Uterus (tissue), 4 donors: ENCODE results near the gene TMEM62. TPM values are rescaled to one million over a fixed set of nuclear protein-coding genes. Genes with fewer than 3 reads are reported as not detected.

Source experiments
- DNase-seq, 2 donors: peaks; one replicate each; pipeline ENCODE4 v3.0.0-alpha.2; 2019 to 2020
- H3K27ac ChIP-seq, 2 donors: fragments of 200-600 bp; sonication (generic); 1 replicate in 1 of 2; 2 replicates in 1 of 2; pipeline ENCODE4 v1.5.1; 2016 to 2018
- H3K27me3 ChIP-seq, 2 donors: fragments of 200-600 bp; sonication (generic); one replicate each; pipeline ENCODE4 v1.5.1; 2018 to 2019; ENCODE audit warnings: control low read depth in 1 of 2
- H3K36me3 ChIP-seq, 2 donors: fragments of 200-600 bp; sonication (generic); one replicate each; pipeline ENCODE4 v1.5.1; 2019; ENCODE audit warnings: control low read depth in 1 of 2
- H3K4me1 ChIP-seq, 2 donors: fragments of 200-600 bp; sonication (generic); one replicate each; pipeline ENCODE4 v1.5.1; 2018 to 2019; ENCODE audit warnings: control low read depth in 1 of 2
- H3K4me3 ChIP-seq, 2 donors: fragments of 200-600 bp; sonication (generic); 1 replicate in 1 of 2; 2 replicates in 1 of 2; pipeline ENCODE4 v1.5.1; 2018 to 2019; ENCODE audit warnings: mild to moderate bottlenecking in 1 of 2
- H3K9me3 ChIP-seq, 2 donors: fragments of 200-600 bp; sonication (generic); one replicate each; pipeline ENCODE4 v1.5.1; 2019; ENCODE audit warnings: control low read depth in 1 of 2
- CTCF ChIP-seq, 4 experiments: fragments of 200-600 bp in 2 of 4; fragments of 450-650 bp in 2 of 4; sonication (generic) in 2 of 4; IDR thresholded peaks; one replicate each; pipeline ENCODE4 v1.5.1; 2016 to 2019; ENCODE audit warnings: antibody characterized with exemption in 4 of 4, mild to moderate bottlenecking in 2 of 4, moderate library complexity in 1 of 4
- POLR2A ChIP-seq, 2 donors: fragments of 450-650 bp; IDR thresholded peaks; one replicate each; pipeline ENCODE4 v1.6.1; 2016; ENCODE audit warnings: antibody characterized with exemption in 2 of 2, mild to moderate bottlenecking in 1 of 2, moderate library complexity in 1 of 2
- intact Hi-C: fragments of 100-400 bp; cut with DNase I; formaldehyde crosslinking; loops from one replicate; pipeline ENCODE4 v1.15.1; 2023; ENCODE audit warnings: low total_unique reads
- total RNA-seq, 4 donors: library from RNA; depleted of rRNA in 3 of 4; stranded (reverse); fragments of >200 nt in 3 of 4; gene quantifications; one replicate each; pipeline versions ENCODE4 v1.1.0 to v1.2.4, GENCODE V29; 2014 to 2023
- donor health status: DM: yes; HTN: yes; CAD: no.

TMEM62 gene
- total RNA-seq, 4 donors from 2014 or later, result 18.8 to 56.6 (median 22.5) TPM

- no peak overlapping the region for H3K27ac ChIP-seq
- no peaks in the 10 kb centered on the region for H3K9me3 ChIP-seq
- no peak for TF ChIP-seq CTCF (IDR thresholded peaks at IDR 0.05)
- no peak for TF ChIP-seq POLR2A (IDR thresholded peaks at IDR 0.05)
- no peaks in the 10 kb centered on the region for H3K36me3 ChIP-seq
- H3K27me3 ChIP-seq, result no peaks in the 10 kb centered on the region
- no peak for DNase-seq
- no peak overlapping the region for H3K4me3 ChIP-seq
- intact Hi-C loops, result no loop called here
- H3K4me1 ChIP-seq, result no peaks in the 10 kb centered on the region
Measured at GRCh38 chr15:43208052-43209002, 74.9 kb downstream of the TMEM62 start.

GRCh38 chr15:43209059-43209824 lies 75.9 kb downstream of the TMEM62 start:
- TF ChIP-seq CTCF (IDR thresholded peaks at IDR 0.05), result no peak
- no peak for TF ChIP-seq POLR2A (IDR thresholded peaks at IDR 0.05)

GRCh38 chr15:43210172-43210745 lies 76.9 kb downstream of the TMEM62 start:
- no peak overlapping the region for H3K27ac ChIP-seq
- H3K9me3 ChIP-seq, result no peaks in the 10 kb centered on the region
- intact Hi-C loops, result no loop called here
- H3K27me3 ChIP-seq, result no peaks in the 10 kb centered on the region
- H3K4me3 ChIP-seq, result no peak overlapping the region
- no peak for DNase-seq
- TF ChIP-seq POLR2A (IDR thresholded peaks at IDR 0.05) (no peak), CTCF (IDR thresholded peaks at IDR 0.05) (no peak)
- H3K36me3 ChIP-seq, result no peaks in the 10 kb centered on the region
- no peaks in the 10 kb centered on the region for H3K4me1 ChIP-seq

More at GRCh38 chr15:43209059-43209824, 75.9 kb downstream of the TMEM62 start:
- intact Hi-C loops, result no loop called here
- no peak for DNase-seq
- Histone ChIP-seq H3K36me3 (no peaks in the 10 kb centered on the region), H3K27ac (no peak overlapping the region), H3K9me3 (no peaks in the 10 kb centered on the region), H3K4me3 (no peak overlapping the region), H3K27me3 (no peaks in the 10 kb centered on the region), H3K4me1 (no peaks in the 10 kb centered on the region)

- intact Hi-C loops, result no loop called here
- H3K4me1 ChIP-seq, result no peaks in the 10 kb centered on the region
- H3K27me3 ChIP-seq, result no peaks in the 10 kb centered on the region
- no peak overlapping the region for H3K27ac ChIP-seq
- no peaks in the 10 kb centered on the region for H3K9me3 ChIP-seq
- TF ChIP-seq POLR2A (IDR thresholded peaks at IDR 0.05), result no peak
- no peak for TF ChIP-seq CTCF (IDR thresholded peaks at IDR 0.05)
- H3K4me3 ChIP-seq, result no peak overlapping the region
- DNase-seq, result no peak
- H3K36me3 ChIP-seq, result no peaks in the 10 kb centered on the region
Measured at GRCh38 chr15:43210807-43211206, 77.4 kb downstream of the TMEM62 start.
